Measurements from ENCODE around the gene AMHR2.
A peak's percentile ranks its signal among the peaks of the same experiment; 100 is the strongest.
"Not testable (repeated sequence)": the region's sequence is repeated elsewhere in the genome, so short reads cannot be mapped to it uniquely, and the experiment has no call there.

Gene AMHR2

DNA sequence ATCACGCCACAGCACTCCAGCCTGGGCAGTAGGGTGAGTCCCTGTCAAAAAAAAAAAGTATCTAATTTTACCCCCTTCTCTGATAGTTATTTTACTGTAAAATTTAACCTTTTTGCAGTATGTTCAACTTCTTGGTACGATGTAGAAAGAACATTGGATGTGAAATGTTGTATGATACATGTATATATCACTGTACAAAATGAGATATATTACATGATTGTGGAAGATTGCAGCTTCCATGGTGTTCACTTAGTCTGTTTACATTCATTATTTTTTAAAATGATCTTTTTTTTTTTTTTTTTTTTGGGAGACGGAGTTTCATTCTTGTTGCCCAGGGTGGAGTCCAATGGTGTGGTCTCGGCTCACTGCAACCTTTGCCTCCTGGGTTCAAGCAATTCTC is 34.7 kb upstream of the AMHR2 start:
- Mint-ChIP-seq H3K36me3 (ENCODE audit: insufficient read depth) (peaks cover 52% of the 10 kb centered on the region), H3K9me3 (no peaks in the 10 kb centered on the region), H3K4me1 (peaks cover 58% of the 10 kb centered on the region), H3K27me3 (no peaks in the 10 kb centered on the region), H3K4me3 (peak overlapping the region; percentile 43), H3K27ac (ENCODE audit: low read depth) (peak overlapping the region; percentile 37)
- DNase-seq (ENCODE audit: low spot score in 2 of 2) = no peak
- ATAC-seq (replicated peaks; ENCODE audit: extremely low read depth, poor library complexity, severe bottlenecking) = no peak

DNA sequence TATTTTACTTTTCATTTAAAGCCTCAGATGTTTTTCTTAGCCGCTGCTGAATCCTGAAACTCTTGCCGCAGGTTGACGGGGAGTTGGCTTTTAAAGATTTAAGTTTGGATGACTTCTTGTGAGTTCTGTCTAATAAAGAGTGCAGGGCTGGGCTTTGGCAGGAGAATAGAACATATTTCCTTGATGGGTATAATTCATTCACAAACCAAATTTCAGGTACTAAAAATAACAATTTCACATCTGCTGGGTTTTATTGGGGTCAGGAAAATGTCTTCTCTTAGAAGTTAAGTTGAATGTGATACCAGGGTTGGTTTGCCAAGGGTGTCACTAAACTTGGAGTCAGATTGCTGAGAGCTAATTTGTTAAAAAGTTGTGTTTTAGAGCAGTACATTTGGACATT is 34.0 kb upstream of the AMHR2 start:
- Mint-ChIP-seq H3K4me3 (peak overlapping the region; percentile 48), H3K4me1 (peaks cover 52% of the 10 kb centered on the region), H3K27ac (ENCODE audit: low read depth) (peak overlapping the region; percentile 37), H3K27me3 (no peaks in the 10 kb centered on the region), H3K36me3 (ENCODE audit: insufficient read depth) (peaks cover 48% of the 10 kb centered on the region), H3K9me3 (no peaks in the 10 kb centered on the region)
- DNase-seq (ENCODE audit: low spot score in 2 of 2) (no peak), ATAC-seq (replicated peaks; ENCODE audit: extremely low read depth, poor library complexity, severe bottlenecking) (no peak)

DNA sequence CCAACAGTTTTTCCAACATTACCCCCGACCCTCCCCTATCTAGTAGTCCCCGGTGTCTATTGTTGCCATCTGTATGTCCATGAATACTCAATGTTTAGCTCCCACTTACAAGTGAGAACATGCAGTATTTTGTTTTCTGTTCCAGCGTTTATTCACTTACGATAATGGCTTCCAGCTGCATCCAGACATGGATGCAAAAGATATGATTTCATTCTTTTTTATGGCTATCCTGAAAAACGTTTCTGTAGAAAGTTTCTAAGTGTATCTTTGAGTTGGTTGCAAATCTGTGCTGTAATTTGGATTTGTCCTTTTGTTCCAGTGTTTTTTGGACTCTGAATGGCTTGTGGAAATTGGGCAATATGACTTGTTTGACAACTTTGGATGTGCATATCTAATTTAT is 31.9 kb upstream of the AMHR2 start:
- Mint-ChIP-seq H3K9me3 (no peaks in the 10 kb centered on the region), H3K4me3 (peak overlapping the region; percentile 18), H3K27ac (ENCODE audit: low read depth) (no peak overlapping the region), H3K4me1 (peaks cover 44% of the 10 kb centered on the region), H3K27me3 (no peaks in the 10 kb centered on the region), H3K36me3 (ENCODE audit: insufficient read depth) (peaks cover 40% of the 10 kb centered on the region)
- DNase-seq (ENCODE audit: low spot score in 2 of 2) (no peak), ATAC-seq (replicated peaks; ENCODE audit: extremely low read depth, poor library complexity, severe bottlenecking) (no peak)

DNA sequence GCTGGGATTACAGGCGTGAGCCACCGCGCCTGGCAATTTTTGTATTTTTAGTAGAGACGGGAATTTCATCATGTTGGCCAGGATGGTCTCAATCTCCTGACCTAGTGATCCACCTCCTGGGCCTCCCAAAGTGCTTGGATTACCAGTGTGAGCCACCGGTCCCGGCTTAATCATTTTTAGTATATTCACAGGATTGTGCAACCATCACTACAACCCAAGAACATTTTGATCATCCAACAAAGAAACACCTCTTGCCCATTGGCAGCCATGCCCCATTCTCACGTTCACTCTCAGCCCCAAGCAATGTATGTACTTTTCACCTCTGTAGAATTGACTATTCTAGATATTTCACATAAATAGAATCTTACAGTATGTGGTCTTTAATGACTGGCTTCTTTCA is 23.8 kb upstream of the AMHR2 start:
- Mint-ChIP-seq H3K9me3 (no peaks in the 10 kb centered on the region), H3K4me1 (peaks cover 13% of the 10 kb centered on the region), H3K4me3 (no peak overlapping the region), H3K27ac (ENCODE audit: low read depth) (peak overlapping the region; percentile 61), H3K36me3 (ENCODE audit: insufficient read depth) (peaks cover 33% of the 10 kb centered on the region), H3K27me3 (no peaks in the 10 kb centered on the region)
- ATAC-seq (replicated peaks; ENCODE audit: extremely low read depth, poor library complexity, severe bottlenecking) (no peak), DNase-seq (ENCODE audit: low spot score in 2 of 2) (no peak)

DNA sequence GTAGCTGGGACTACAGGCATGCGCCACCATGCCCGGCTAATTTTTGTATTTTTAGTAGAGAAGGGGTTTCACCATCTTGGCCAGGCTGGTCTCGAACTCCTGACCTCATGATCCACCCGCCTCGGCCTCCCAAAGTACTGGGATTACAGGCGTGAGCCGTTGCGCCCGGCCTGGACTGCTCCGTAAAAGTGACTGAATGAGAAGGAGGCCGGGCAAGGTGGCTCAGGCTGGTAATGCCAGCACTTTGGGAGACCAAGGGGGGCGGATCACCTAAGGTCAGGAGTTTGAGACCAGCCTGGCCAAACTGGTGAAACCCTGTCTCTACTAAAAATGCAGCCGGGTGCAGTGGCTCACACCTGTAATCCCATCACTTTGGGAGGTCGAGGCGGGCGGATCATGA is 21.3 kb upstream of the AMHR2 start:
- DNase-seq (ENCODE audit: low spot score in 2 of 2); H3K27ac Mint-ChIP-seq (ENCODE audit: low read depth); H3K27me3 Mint-ChIP-seq; H3K4me3 Mint-ChIP-seq; H3K9me3 Mint-ChIP-seq; H3K4me1 Mint-ChIP-seq; ATAC-seq (replicated peaks; ENCODE audit: extremely low read depth, poor library complexity, severe bottlenecking): not testable (repeated sequence)
- peaks cover 45% of the 10 kb centered on the region for H3K36me3 Mint-ChIP-seq (ENCODE audit: insufficient read depth)

DNA sequence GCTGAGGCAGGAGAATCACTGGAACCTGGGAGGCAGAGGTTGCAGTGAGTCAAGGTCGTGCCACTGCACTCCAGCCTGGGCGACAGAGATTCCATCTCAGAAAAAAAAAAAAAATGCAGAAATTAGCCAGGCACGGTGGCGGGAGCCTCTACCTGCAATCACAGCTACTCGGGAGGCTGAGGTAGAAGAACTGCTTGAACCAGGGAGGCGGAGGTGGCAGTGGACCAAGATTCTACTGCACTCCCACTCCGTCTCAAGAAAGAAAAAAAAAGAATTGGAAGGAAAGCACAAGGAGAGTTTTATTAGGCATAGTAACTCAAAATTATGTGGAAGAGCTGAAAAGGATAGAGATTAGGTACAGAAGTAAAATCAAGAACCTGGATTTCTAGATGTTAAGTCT is 20.8 kb upstream of the AMHR2 start:
- Mint-ChIP-seq H3K27ac (ENCODE audit: low read depth) (no peak overlapping the region), H3K27me3 (no peaks in the 10 kb centered on the region), H3K9me3 (no peaks in the 10 kb centered on the region), H3K36me3 (ENCODE audit: insufficient read depth) (peaks cover 47% of the 10 kb centered on the region), H3K4me3 (no peak overlapping the region), H3K4me1 (peaks cover 7% of the 10 kb centered on the region)
- ATAC-seq (replicated peaks; ENCODE audit: extremely low read depth, poor library complexity, severe bottlenecking) = no peak
- no peak for DNase-seq (ENCODE audit: low spot score in 2 of 2)

DNA sequence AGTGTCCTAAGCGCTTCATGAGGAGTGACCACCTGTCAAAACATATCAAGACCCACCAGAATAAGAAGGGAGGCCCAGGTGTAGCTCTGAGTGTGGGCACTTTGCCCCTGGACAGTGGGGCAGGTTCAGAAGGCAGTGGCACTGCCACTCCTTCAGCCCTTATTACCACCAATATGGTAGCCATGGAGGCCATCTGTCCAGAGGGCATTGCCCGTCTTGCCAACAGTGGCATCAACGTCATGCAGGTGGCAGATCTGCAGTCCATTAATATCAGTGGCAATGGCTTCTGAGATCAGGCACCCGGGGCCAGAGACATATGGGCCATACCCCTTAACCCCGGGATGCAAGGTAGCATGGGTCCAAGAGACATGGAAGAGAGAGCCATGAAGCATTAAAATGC is 12.7 kb upstream of the AMHR2 start:
- ATAC-seq (replicated peaks; ENCODE audit: extremely low read depth, poor library complexity, severe bottlenecking) (no peak), DNase-seq (ENCODE audit: low spot score in 2 of 2) (no peak)
- Mint-ChIP-seq H3K27me3 (no peaks in the 10 kb centered on the region), H3K4me3 (no peak overlapping the region), H3K27ac (ENCODE audit: low read depth) (peak overlapping the region; percentile 83), H3K4me1 (peaks cover 21% of the 10 kb centered on the region), H3K36me3 (ENCODE audit: insufficient read depth) (peaks cover 50% of the 10 kb centered on the region), H3K9me3 (no peaks in the 10 kb centered on the region)

DNA sequence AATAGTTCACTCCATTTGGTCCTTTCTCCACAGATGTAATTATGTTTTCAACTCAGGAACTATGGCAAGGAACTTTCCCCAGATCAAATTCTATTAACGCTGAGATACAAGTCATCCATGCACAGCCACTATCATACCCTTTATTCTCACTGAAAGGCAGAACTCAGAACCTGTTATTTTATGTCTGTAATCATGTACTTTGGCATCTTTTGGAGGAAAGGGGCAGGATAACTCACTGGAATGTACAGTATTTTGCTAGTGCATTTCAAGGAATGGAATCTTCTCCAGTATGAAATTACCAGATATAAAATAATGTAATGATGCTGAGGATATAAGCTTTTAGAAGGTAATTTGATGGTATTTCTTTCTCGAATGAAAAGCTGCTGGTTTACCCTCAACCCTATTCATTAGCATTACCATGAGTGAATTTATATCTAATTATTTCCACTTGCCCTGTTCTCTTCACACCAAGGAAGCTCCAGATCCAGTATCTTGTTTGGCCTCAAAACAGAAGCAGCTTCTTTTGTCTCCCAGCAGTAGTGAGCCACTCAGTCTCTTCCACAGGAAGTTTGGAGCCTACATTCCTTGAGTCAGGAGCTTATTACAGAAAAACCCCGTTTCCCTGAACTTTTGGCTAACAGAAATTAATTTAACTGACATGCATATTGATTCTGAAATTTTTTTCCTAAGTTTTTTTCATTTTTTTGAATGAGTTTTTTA is 10.0 kb upstream of the AMHR2 start:
- Mint-ChIP-seq H3K9me3 (no peaks in the 10 kb centered on the region), H3K27ac (ENCODE audit: low read depth) (peak overlapping the region; percentile 83), H3K27me3 (no peaks in the 10 kb centered on the region), H3K36me3 (ENCODE audit: insufficient read depth) (peaks cover 29% of the 10 kb centered on the region), H3K4me1 (peaks cover 25% of the 10 kb centered on the region), H3K4me3 (no peak overlapping the region)
- DNase-seq (ENCODE audit: low spot score in 2 of 2) (no peak), ATAC-seq (replicated peaks; ENCODE audit: extremely low read depth, poor library complexity, severe bottlenecking) (no peak)

DNA sequence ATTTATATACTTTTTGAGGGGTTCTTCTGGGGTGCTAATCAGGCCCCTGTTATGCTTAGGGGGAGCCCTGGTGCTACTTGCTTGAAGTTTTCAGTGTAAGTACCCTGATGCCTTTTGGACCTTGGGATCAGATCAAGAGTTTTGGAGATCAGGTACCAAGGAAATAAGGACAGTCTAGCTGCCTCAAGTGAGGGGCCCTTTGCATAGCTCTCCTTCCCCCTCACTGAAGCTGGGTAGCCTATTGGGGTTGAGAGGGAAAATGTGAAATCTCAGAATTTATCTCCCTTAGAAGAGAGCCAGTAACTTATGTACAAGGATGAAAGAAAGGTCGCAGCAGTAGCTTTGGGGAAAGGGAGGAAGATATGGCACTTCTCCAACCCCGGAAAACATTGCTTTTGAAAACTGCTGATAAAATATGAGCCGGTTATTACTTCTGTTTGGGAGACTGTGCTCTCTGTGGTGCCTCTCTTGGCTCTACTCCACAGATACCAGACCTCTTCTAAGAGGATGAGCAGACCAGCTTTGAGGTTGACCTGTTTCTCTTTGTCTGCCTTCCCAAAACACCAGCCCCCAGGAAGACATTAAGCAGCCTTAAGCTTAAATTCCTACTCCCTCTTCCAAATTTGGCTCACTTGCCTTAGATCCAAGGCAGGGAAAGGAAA is 8.8 kb upstream of the AMHR2 start:
- no peak for ATAC-seq (replicated peaks; ENCODE audit: extremely low read depth, poor library complexity, severe bottlenecking)
- H3K9me3 Mint-ChIP-seq = no peaks in the 10 kb centered on the region
- H3K27ac Mint-ChIP-seq (ENCODE audit: low read depth) = no peak overlapping the region
- no peaks in the 10 kb centered on the region for H3K27me3 Mint-ChIP-seq
- H3K4me1 Mint-ChIP-seq = peaks cover 25% of the 10 kb centered on the region
- H3K36me3 Mint-ChIP-seq (ENCODE audit: insufficient read depth) = peaks cover 18% of the 10 kb centered on the region
- no peak overlapping the region for H3K4me3 Mint-ChIP-seq
- no peak for DNase-seq (ENCODE audit: low spot score in 2 of 2)

DNA sequence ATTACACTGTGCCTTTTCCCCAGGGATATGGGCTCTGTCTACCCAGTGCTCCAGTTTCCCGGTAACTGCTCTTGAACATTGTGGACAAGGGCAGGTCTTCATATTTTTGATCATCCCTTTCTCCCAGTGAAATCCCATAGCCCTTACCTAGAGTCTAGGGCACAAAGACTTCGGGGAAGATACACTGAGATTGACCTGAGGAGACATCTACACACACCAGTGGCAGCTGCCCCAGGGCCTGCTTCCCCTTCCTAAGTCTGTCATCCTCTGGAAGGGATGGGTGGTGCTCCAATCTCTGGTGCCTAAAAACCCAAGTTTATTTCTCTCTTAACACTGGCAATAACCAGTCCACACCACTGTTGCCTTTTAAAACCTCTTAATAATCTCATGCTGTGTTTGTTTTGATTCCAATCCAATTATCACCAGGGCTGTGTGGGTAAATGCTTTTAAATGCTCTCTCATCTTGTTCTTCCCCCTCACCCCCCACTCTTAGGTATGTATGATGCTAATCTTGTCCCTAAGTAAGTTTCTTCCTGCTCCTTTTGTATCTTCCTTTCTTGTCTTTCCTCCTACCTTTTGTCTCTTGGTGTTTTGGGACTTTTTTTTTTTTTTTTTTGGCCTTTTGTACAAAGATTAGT is 7.8 kb upstream of the AMHR2 start:
- DNase-seq (ENCODE audit: low spot score in 2 of 2); H3K4me3 Mint-ChIP-seq; H3K36me3 Mint-ChIP-seq (ENCODE audit: insufficient read depth); H3K27me3 Mint-ChIP-seq; H3K9me3 Mint-ChIP-seq; ATAC-seq (replicated peaks; ENCODE audit: extremely low read depth, poor library complexity, severe bottlenecking): not testable (repeated sequence)
- Mint-ChIP-seq H3K27ac (ENCODE audit: low read depth) (peak overlapping the region; percentile 73), H3K4me1 (peaks cover 25% of the 10 kb centered on the region)

DNA sequence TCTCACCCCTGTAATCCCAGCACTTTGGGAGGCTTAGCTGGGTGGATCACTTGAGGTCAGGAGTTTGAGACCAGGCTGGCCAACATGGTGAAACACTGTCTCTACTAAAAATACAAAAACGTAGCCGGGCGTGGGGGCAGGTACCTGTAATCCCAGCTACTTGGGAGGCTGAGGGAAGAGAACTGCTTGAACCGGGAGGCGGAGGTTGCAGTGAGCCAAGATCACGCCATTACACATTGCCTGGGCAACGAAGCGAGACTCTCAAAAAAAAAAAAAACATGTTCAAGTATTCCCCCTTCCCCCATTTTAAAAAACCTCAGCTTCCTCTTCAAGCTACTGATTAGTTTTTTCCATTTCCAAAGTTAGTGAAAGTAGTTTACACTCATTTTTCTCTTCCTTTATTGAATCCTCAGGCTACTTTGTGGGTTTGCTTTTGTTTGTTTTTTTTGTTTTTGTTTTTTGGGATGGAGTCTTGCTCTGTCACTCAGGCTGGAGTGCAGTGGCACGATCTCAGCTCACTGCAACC is 6.3 kb upstream of the AMHR2 start:
- not testable (repeated sequence) for H3K27me3 Mint-ChIP-seq; DNase-seq (ENCODE audit: low spot score in 2 of 2); H3K9me3 Mint-ChIP-seq; H3K36me3 Mint-ChIP-seq (ENCODE audit: insufficient read depth); ATAC-seq (replicated peaks; ENCODE audit: extremely low read depth, poor library complexity, severe bottlenecking); H3K4me3 Mint-ChIP-seq; H3K27ac Mint-ChIP-seq (ENCODE audit: low read depth)
- peaks cover 23% of the 10 kb centered on the region for H3K4me1 Mint-ChIP-seq

DNA sequence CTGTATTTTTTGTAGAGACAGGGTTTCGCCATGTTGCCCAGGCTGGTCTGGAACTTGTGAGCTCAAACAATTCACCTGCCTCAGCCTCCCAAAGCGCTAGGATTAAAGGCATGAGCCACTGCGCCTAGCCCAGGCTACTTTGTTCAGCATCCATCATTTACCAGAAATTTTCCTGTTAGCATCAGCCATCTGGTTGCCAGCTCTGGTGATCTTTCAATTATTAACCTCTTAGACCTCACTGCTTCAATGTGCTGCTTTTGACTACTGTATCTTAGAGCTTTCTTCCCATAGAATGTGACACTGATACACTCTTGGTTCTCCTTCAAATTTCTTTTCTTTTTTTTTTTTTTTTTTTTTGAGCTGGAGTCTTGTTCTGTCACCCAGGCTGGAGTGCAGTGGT is 5.4 kb upstream of the AMHR2 start:
- Mint-ChIP-seq H3K4me1 (peaks cover 17% of the 10 kb centered on the region), H3K27ac (ENCODE audit: low read depth) (no peak overlapping the region), H3K4me3 (no peak overlapping the region), H3K27me3 (no peaks in the 10 kb centered on the region), H3K36me3 (ENCODE audit: insufficient read depth) (no peaks in the 10 kb centered on the region), H3K9me3 (no peaks in the 10 kb centered on the region)
- no peak for ATAC-seq (replicated peaks; ENCODE audit: extremely low read depth, poor library complexity, severe bottlenecking)
- no peak for DNase-seq (ENCODE audit: low spot score in 2 of 2)

DNA sequence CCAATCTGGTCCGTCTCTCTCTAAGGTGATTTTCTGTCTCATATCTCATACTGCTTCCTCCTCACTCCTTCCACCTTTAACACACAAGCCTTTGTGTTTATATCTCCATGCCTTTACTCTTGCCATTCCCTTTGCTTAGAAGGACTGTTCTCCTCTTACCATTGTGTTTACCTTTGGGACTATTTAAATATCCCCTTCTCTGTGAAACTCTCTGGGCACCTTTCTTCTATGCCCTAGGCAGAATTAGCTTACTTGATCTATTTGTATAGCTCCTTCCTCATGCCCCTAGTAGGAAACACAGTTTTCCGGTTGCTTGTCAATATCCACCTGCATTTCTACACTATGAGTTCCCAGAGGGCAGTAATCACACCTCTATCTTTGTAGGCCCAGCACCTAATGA is 3.9 kb upstream of the AMHR2 start:
- DNase-seq (ENCODE audit: low spot score in 2 of 2) = no peak
- no peak overlapping the region for H3K27ac Mint-ChIP-seq (ENCODE audit: low read depth)

More for the DNA sequence above, 3.9 kb upstream of the AMHR2 start:
- no peak overlapping the region for H3K4me3 Mint-ChIP-seq
- no peaks in the 10 kb centered on the region for H3K36me3 Mint-ChIP-seq (ENCODE audit: insufficient read depth)
- peaks cover 17% of the 10 kb centered on the region for H3K4me1 Mint-ChIP-seq
- ATAC-seq (replicated peaks; ENCODE audit: extremely low read depth, poor library complexity, severe bottlenecking) = no peak
- H3K27me3 Mint-ChIP-seq = no peaks in the 10 kb centered on the region
- H3K9me3 Mint-ChIP-seq = no peaks in the 10 kb centered on the region

All from central memory CD8-positive, alpha-beta T cell (primary cell).